ENCODE measurements around the gene BCR. TPM values are rescaled to one million over a fixed set of nuclear protein-coding genes. Genes with fewer than 3 reads are reported as not detected.
"Not testable (repeated sequence)": the region's sequence is repeated elsewhere in the genome, so short reads cannot be mapped to it uniquely, and the experiment has no call there.

The BCR gene
- total RNA-seq = 12.5 TPM

- peak within 1 kb of the TSS; percentile 60 for H3K27ac ChIP-seq (ENCODE audit: low read depth, low read length)
- H3K9me3 ChIP-seq (ENCODE audit: control insufficient read depth in 3 of 3, low read length in 3 of 3) = peaks cover 0 to 4% (median 2%) of the 10 kb centered on the region in 3 donors
- peaks cover 3 to 31% (median 18%) of the 10 kb centered on the region in 3 donors for H3K27me3 ChIP-seq (ENCODE audit: control insufficient read depth in 3 of 3, insufficient read depth in 3 of 3, low read length in 3 of 3)
- peak within 1 kb of the TSS; percentile 43 to 71 (median 53) for H3K9ac ChIP-seq (ENCODE audit: low read depth in 1 of 3, low read length in 3 of 3)
- no peaks in the 10 kb centered on the region for H3K36me3 ChIP-seq (ENCODE audit: control insufficient read depth in 3 of 3, insufficient read depth in 3 of 3, low read length in 3 of 3)
- peak within 1 kb of the TSS; percentile 71 to 74 (median 71) for H3K4me3 ChIP-seq (ENCODE audit: low read length in 3 of 3)
- peaks cover 41 to 47% (median 44%) of the 10 kb centered on the region in 3 donors for H3K4me1 ChIP-seq (ENCODE audit: control insufficient read depth in 3 of 3, insufficient read depth in 3 of 3, low read length in 3 of 3)
Measured at GRCh38 chr22:23180301-23180892, at the start of gene BCR. Gene BCR (plus strand): TSS chr22:23180509. CDS start chr22:23180961, 452 bp downstream.

GRCh38 chr22:23130697-23131096 is 49.6 kb upstream of the BCR start:
- peaks cover 6 to 8% (median 8%) of the 10 kb centered on the region in 3 donors for H3K4me1 ChIP-seq (ENCODE audit: control insufficient read depth in 3 of 3, insufficient read depth in 3 of 3, low read length in 3 of 3)
- H3K27ac ChIP-seq (ENCODE audit: low read depth, low read length) = no peak overlapping the region
- no peak overlapping the region for H3K4me3 ChIP-seq (ENCODE audit: low read length in 3 of 3)
- peaks cover 2 to 8% (median 5%) of the 10 kb centered on the region in 3 donors for H3K27me3 ChIP-seq (ENCODE audit: control insufficient read depth in 3 of 3, insufficient read depth in 3 of 3, low read length in 3 of 3)
- no peak overlapping the region for H3K9ac ChIP-seq (ENCODE audit: low read depth in 1 of 3, low read length in 3 of 3)
- no peaks in the 10 kb centered on the region for H3K36me3 ChIP-seq (ENCODE audit: control insufficient read depth in 3 of 3, insufficient read depth in 3 of 3, low read length in 3 of 3)
- no peaks in the 10 kb centered on the region for H3K9me3 ChIP-seq (ENCODE audit: control insufficient read depth in 3 of 3, low read length in 3 of 3)

- Histone ChIP-seq H3K9me3 (ENCODE audit: control insufficient read depth in 3 of 3, low read length in 3 of 3) (no peaks in the 10 kb centered on the region), H3K27ac (ENCODE audit: low read depth, low read length) (no peak overlapping the region), H3K36me3 (ENCODE audit: control insufficient read depth in 3 of 3, insufficient read depth in 3 of 3, low read length in 3 of 3) (no peaks in the 10 kb centered on the region), H3K4me1 (ENCODE audit: control insufficient read depth in 3 of 3, insufficient read depth in 3 of 3, low read length in 3 of 3) (peaks cover 6 to 8% (median 8%) of the 10 kb centered on the region in 3 donors), H3K27me3 (ENCODE audit: control insufficient read depth in 3 of 3, insufficient read depth in 3 of 3, low read length in 3 of 3) (peaks cover 0 to 8% (median 2%) of the 10 kb centered on the region in 3 donors), H3K9ac (ENCODE audit: low read depth in 1 of 3, low read length in 3 of 3) (peak overlapping the region in 1 of 3 donors; percentile 11), H3K4me3 (ENCODE audit: low read length in 3 of 3) (no peak overlapping the region)
Measured at GRCh38 chr22:23131931-23132330, 48.4 kb upstream of the BCR start.

- Histone ChIP-seq H3K9me3 (ENCODE audit: control insufficient read depth in 3 of 3, low read length in 3 of 3) (no peaks in the 10 kb centered on the region), H3K4me1 (ENCODE audit: control insufficient read depth in 3 of 3, insufficient read depth in 3 of 3, low read length in 3 of 3) (peaks cover 6 to 8% (median 8%) of the 10 kb centered on the region in 3 donors), H3K4me3 (ENCODE audit: low read length in 3 of 3) (no peak overlapping the region), H3K9ac (ENCODE audit: low read depth in 1 of 3, low read length in 3 of 3) (peak overlapping the region in 1 of 3 donors; percentile 11), H3K27ac (ENCODE audit: low read depth, low read length) (no peak overlapping the region), H3K36me3 (ENCODE audit: control insufficient read depth in 3 of 3, insufficient read depth in 3 of 3, low read length in 3 of 3) (no peaks in the 10 kb centered on the region), H3K27me3 (ENCODE audit: control insufficient read depth in 3 of 3, insufficient read depth in 3 of 3, low read length in 3 of 3) (peaks cover 0 to 4% (median 0%) of the 10 kb centered on the region in 3 donors)
Measured at GRCh38 chr22:23132376-23133091, 47.8 kb upstream of the BCR start.

- Histone ChIP-seq H3K4me3 (ENCODE audit: low read length in 3 of 3) (no peak overlapping the region), H3K9me3 (ENCODE audit: control insufficient read depth in 3 of 3, low read length in 3 of 3) (no peaks in the 10 kb centered on the region), H3K9ac (ENCODE audit: low read depth in 1 of 3, low read length in 3 of 3) (no peak overlapping the region), H3K36me3 (ENCODE audit: control insufficient read depth in 3 of 3, insufficient read depth in 3 of 3, low read length in 3 of 3) (no peaks in the 10 kb centered on the region), H3K27me3 (ENCODE audit: control insufficient read depth in 3 of 3, insufficient read depth in 3 of 3, low read length in 3 of 3) (peaks cover 0 to 3% (median 0%) of the 10 kb centered on the region in 3 donors), H3K27ac (ENCODE audit: low read depth, low read length) (no peak overlapping the region), H3K4me1 (ENCODE audit: control insufficient read depth in 3 of 3, insufficient read depth in 3 of 3, low read length in 3 of 3) (peaks cover 0 to 4% (median 0%) of the 10 kb centered on the region in 3 donors)
Measured at GRCh38 chr22:23133922-23134321, 46.4 kb upstream of the BCR start.

- H3K27ac ChIP-seq (ENCODE audit: low read depth, low read length); H3K4me1 ChIP-seq (ENCODE audit: control insufficient read depth in 3 of 3, insufficient read depth in 3 of 3, low read length in 3 of 3); H3K9me3 ChIP-seq (ENCODE audit: control insufficient read depth in 3 of 3, low read length in 3 of 3); H3K36me3 ChIP-seq (ENCODE audit: control insufficient read depth in 3 of 3, insufficient read depth in 3 of 3, low read length in 3 of 3); H3K4me3 ChIP-seq (ENCODE audit: low read length in 3 of 3); H3K9ac ChIP-seq (ENCODE audit: low read depth in 1 of 3, low read length in 3 of 3); H3K27me3 ChIP-seq (ENCODE audit: control insufficient read depth in 3 of 3, insufficient read depth in 3 of 3, low read length in 3 of 3): not testable (repeated sequence)
Measured at GRCh38 chr22:23136991-23137390, 43.3 kb upstream of the BCR start.

GRCh38 chr22:23137468-23137867 is 42.8 kb upstream of the BCR start:
- Histone ChIP-seq H3K4me3 (ENCODE audit: low read length in 3 of 3) (no peak overlapping the region), H3K4me1 (ENCODE audit: control insufficient read depth in 3 of 3, insufficient read depth in 3 of 3, low read length in 3 of 3) (peaks cover 4 to 9% (median 7%) of the 10 kb centered on the region in 3 donors), H3K9me3 (ENCODE audit: control insufficient read depth in 3 of 3, low read length in 3 of 3) (no peaks in the 10 kb centered on the region), H3K36me3 (ENCODE audit: control insufficient read depth in 3 of 3, insufficient read depth in 3 of 3, low read length in 3 of 3) (no peaks in the 10 kb centered on the region), H3K27me3 (ENCODE audit: control insufficient read depth in 3 of 3, insufficient read depth in 3 of 3, low read length in 3 of 3) (peaks cover 0 to under 1% (median under 1%) of the 10 kb centered on the region in 3 donors), H3K9ac (ENCODE audit: low read depth in 1 of 3, low read length in 3 of 3) (no peak overlapping the region), H3K27ac (ENCODE audit: low read depth, low read length) (no peak overlapping the region)

GRCh38 chr22:23137905-23138561 is 42.3 kb upstream of the BCR start:
- no peaks in the 10 kb centered on the region for H3K36me3 ChIP-seq (ENCODE audit: control insufficient read depth in 3 of 3, insufficient read depth in 3 of 3, low read length in 3 of 3)
- peaks cover 3 to 6% (median 4%) of the 10 kb centered on the region in 3 donors for H3K27me3 ChIP-seq (ENCODE audit: control insufficient read depth in 3 of 3, insufficient read depth in 3 of 3, low read length in 3 of 3)
- no peak overlapping the region for H3K9ac ChIP-seq (ENCODE audit: low read depth in 1 of 3, low read length in 3 of 3)
- H3K27ac ChIP-seq (ENCODE audit: low read depth, low read length) = no peak overlapping the region
- no peak overlapping the region for H3K4me3 ChIP-seq (ENCODE audit: low read length in 3 of 3)
- no peaks in the 10 kb centered on the region for H3K9me3 ChIP-seq (ENCODE audit: control insufficient read depth in 3 of 3, low read length in 3 of 3)
- H3K4me1 ChIP-seq (ENCODE audit: control insufficient read depth in 3 of 3, insufficient read depth in 3 of 3, low read length in 3 of 3) = peaks cover 4 to 11% (median 7%) of the 10 kb centered on the region in 3 donors

- Histone ChIP-seq H3K27ac (ENCODE audit: low read depth, low read length) (no peak overlapping the region), H3K4me1 (ENCODE audit: control insufficient read depth in 3 of 3, insufficient read depth in 3 of 3, low read length in 3 of 3) (peaks cover 4 to 11% (median 7%) of the 10 kb centered on the region in 3 donors), H3K27me3 (ENCODE audit: control insufficient read depth in 3 of 3, insufficient read depth in 3 of 3, low read length in 3 of 3) (peaks cover 3 to 10% (median 7%) of the 10 kb centered on the region in 3 donors), H3K36me3 (ENCODE audit: control insufficient read depth in 3 of 3, insufficient read depth in 3 of 3, low read length in 3 of 3) (no peaks in the 10 kb centered on the region), H3K4me3 (ENCODE audit: low read length in 3 of 3) (no peak overlapping the region), H3K9me3 (ENCODE audit: control insufficient read depth in 3 of 3, low read length in 3 of 3) (no peaks in the 10 kb centered on the region), H3K9ac (ENCODE audit: low read depth in 1 of 3, low read length in 3 of 3) (no peak overlapping the region)
Measured at GRCh38 chr22:23138584-23139435, 41.5 kb upstream of the BCR start.
